ENCODE data around the gene MYO9B.

GRCh38 chr19:17045907-17046502 lies 29.6 kb upstream of the MYO9B start:
- TF ChIP-seq FOXA1 (IDR thresholded peaks at IDR 0.05) (no peak), SP1 (IDR thresholded peaks at IDR 0.05) (no peak), FOXK2 (IDR thresholded peaks at IDR 0.05) (no peak), ARNT (IDR thresholded peaks at IDR 0.05) (no peak), FOXM1 (IDR thresholded peaks at IDR 0.05; ENCODE audit: borderline replicate concordance) (no peak), HDGF (IDR thresholded peaks at IDR 0.05; ENCODE audit: borderline replicate concordance) (no peak)
